Upper lobe of left lung (tissue), 6 donors: ENCODE measurements around the gene SEC61G. TPM values are rescaled to one million over a fixed set of nuclear protein-coding genes. Genes with fewer than 3 reads are reported as not detected.
A peak's percentile ranks its signal among the peaks of the same experiment; 100 is the strongest.

Experiments
- ATAC-seq, 2 donors: fragments of 200-7000 bp; cut with Tn5 transposase; one replicate each; pipeline ENCODE4 v1.9.1; 2022; ENCODE audit warnings: mild to moderate bottlenecking in 2 of 2, moderate library complexity in 2 of 2; ENCODE audit not compliant: low FRiP score in 2 of 2
- DNase-seq, 2 donors: peaks; one replicate each; pipeline ENCODE4 v3.0.0-alpha.2; 2019 to 2020
- H3K27ac ChIP-seq, 4 donors: fragments of 200-600 bp; sonication (generic); one replicate each; pipeline ENCODE4 v1.5.1; 2016 to 2019
- H3K27me3 ChIP-seq, 4 donors: fragments of 200-600 bp; sonication (generic); one replicate each; pipeline ENCODE4 v1.5.1; 2017 to 2019
- H3K36me3 ChIP-seq, 4 donors: fragments of 200-600 bp; sonication (generic); one replicate each; pipeline ENCODE4 v1.5.1; 2016 to 2019
- H3K4me1 ChIP-seq, 4 donors: fragments of 200-600 bp; sonication (generic); one replicate each; pipeline ENCODE4 v1.5.1; 2018 to 2019
- H3K4me3 ChIP-seq, 4 donors: fragments of 200-600 bp; sonication (generic); one replicate each; pipeline ENCODE4 v1.5.1; 2017 to 2019; ENCODE audit warnings: mild to moderate bottlenecking in 2 of 4, moderate library complexity in 1 of 4
- H3K9me3 ChIP-seq, 4 donors: fragments of 200-600 bp; sonication (generic); one replicate each; pipeline ENCODE4 v1.5.1; 2018 to 2019
- CTCF ChIP-seq, 6 experiments: fragments of 450-650 bp in 4 of 6; fragments of 200-600 bp in 2 of 6; sonication (generic) in 2 of 6; IDR thresholded peaks; one replicate each; pipeline ENCODE4 v1.5.1; 2016 to 2019; ENCODE audit warnings: antibody characterized with exemption in 6 of 6
- EP300 ChIP-seq, 4 donors: sonication (generic); formaldehyde crosslinking; IDR thresholded peaks; one replicate each; pipeline ENCODE4 v1.5.1; 2017; ENCODE audit warnings: antibody characterized with exemption in 4 of 4, control low read depth in 2 of 4
- POLR2A ChIP-seq, 4 donors: fragments of 450-650 bp; IDR thresholded peaks; one replicate each; pipeline ENCODE4 v1.5.1; 2016 to 2017; ENCODE audit warnings: antibody characterized with exemption in 4 of 4, mild to moderate bottlenecking in 2 of 4
- POLR2AphosphoS5 ChIP-seq, 2 donors: sonication (generic); formaldehyde crosslinking; IDR thresholded peaks; one replicate each; pipeline ENCODE4 v1.5.1; 2017; ENCODE audit warnings: antibody characterized with exemption in 2 of 2
- WGBS, 2 donors: methylation state at CpG; one replicate each; pipeline ENCODE4 v1.1.5; 2017 to 2018; 5-methylcytosine and 5-hydroxymethylcytosine counted together
- total RNA-seq, 6 donors: library from RNA; depleted of rRNA in 4 of 6; stranded (reverse); fragments of >200 nt in 4 of 6; gene quantifications; one replicate each; pipeline versions ENCODE4 v1.1.0 to v1.2.1, GENCODE V29; 2016 to 2021
- donor health status: DM: no; HTN: no; CAD: no; lungs with moderate emphysema.
- donor health status: DM: no; HTN: yes; CAD: no; lungs with severe emphysema.

Gene SEC61G
- total RNA-seq, 6 donors from 2014 or later: 25.1 to 201 (median 92.5) TPM

- Histone ChIP-seq H3K27me3 (no peaks in the 10 kb centered on the region), H3K4me1 (peaks cover 0 to 7% (median 2%) of the 10 kb centered on the region in 4 donors), H3K36me3 (no peaks in the 10 kb centered on the region), H3K27ac (no peak overlapping the region), H3K4me3 (no peak overlapping the region), H3K9me3 (no peaks in the 10 kb centered on the region)
- 87 to 89% methylated on average over 18 of the region's 18 CpGs for WGBS, 2 donors
- DNase-seq (peak in 1 of 2 donors; percentile 78), ATAC-seq (peak in 1 of 2 donors; percentile 70)
- TF ChIP-seq POLR2A (IDR thresholded peaks at IDR 0.05) (no peak), EP300 (IDR thresholded peaks at IDR 0.05) (no peak), CTCF (IDR thresholded peaks at IDR 0.05) (no peak), POLR2AphosphoS5 (IDR thresholded peaks at IDR 0.05) (no peak)
These were observed 16.1 kb upstream of the SEC61G start for GRCh38 chr7:54774785-54775740.

- H3K4me1 ChIP-seq: peaks cover 0 to 7% (median 2%) of the 10 kb centered on the region in 4 donors
- H3K9me3 ChIP-seq: no peaks in the 10 kb centered on the region
- H3K27me3 ChIP-seq: no peaks in the 10 kb centered on the region
- H3K27ac ChIP-seq: peak overlapping the region in 2 of 4 donors; percentile 51 to 58
- no peaks in the 10 kb centered on the region for H3K36me3 ChIP-seq
- H3K4me3 ChIP-seq: peak overlapping the region in 3 of 4 donors; percentile 17 to 36 (median 25)
- WGBS, 2 donors: 22% methylated on average over 18 of the region's 18 CpGs
- DNase-seq (peak in 1 of 2 donors; percentile 83), ATAC-seq (peak; percentile 93 to 96)
- peak; percentile 74 to 90 (median 78) for TF ChIP-seq CTCF (IDR thresholded peaks at IDR 0.05)
- peak in 1 of 2 donors; percentile 15 for TF ChIP-seq POLR2AphosphoS5 (IDR thresholded peaks at IDR 0.05)
- TF ChIP-seq POLR2A (IDR thresholded peaks at IDR 0.05): no peak
- no peak for TF ChIP-seq EP300 (IDR thresholded peaks at IDR 0.05)
These were observed 14.7 kb upstream of the SEC61G start for GRCh38 chr7:54773472-54774399.

GRCh38 chr7:54769203-54769602 lies 10.2 kb upstream of the SEC61G start:
- Histone ChIP-seq H3K4me3 (no peak overlapping the region), H3K36me3 (no peaks in the 10 kb centered on the region), H3K4me1 (peaks cover 0 to 5% (median 2%) of the 10 kb centered on the region in 4 donors), H3K27me3 (no peaks in the 10 kb centered on the region), H3K9me3 (no peaks in the 10 kb centered on the region), H3K27ac (no peak overlapping the region)
- DNase-seq (no peak), ATAC-seq (no peak)
- TF ChIP-seq EP300 (IDR thresholded peaks at IDR 0.05): no peak
- TF ChIP-seq POLR2A (IDR thresholded peaks at IDR 0.05): no peak
- TF ChIP-seq POLR2AphosphoS5 (IDR thresholded peaks at IDR 0.05): no peak
- no peak for TF ChIP-seq CTCF (IDR thresholded peaks at IDR 0.05)
- WGBS, 2 donors: 84 to 95% methylated on average over 2 of the region's 2 CpGs

- 89 to 94% methylated on average over 9 of the region's 9 CpGs for WGBS, 2 donors
- H3K27me3 ChIP-seq: no peaks in the 10 kb centered on the region
- no peaks in the 10 kb centered on the region for H3K9me3 ChIP-seq
- H3K4me3 ChIP-seq: no peak overlapping the region
- H3K4me1 ChIP-seq: peaks cover 0 to 2% (median 0%) of the 10 kb centered on the region in 4 donors
- no peak overlapping the region for H3K27ac ChIP-seq
- ATAC-seq (no peak), DNase-seq (peak in 1 of 2 donors; percentile 47)
- no peak for TF ChIP-seq POLR2A (IDR thresholded peaks at IDR 0.05)
- TF ChIP-seq CTCF (IDR thresholded peaks at IDR 0.05): no peak
- no peak for TF ChIP-seq EP300 (IDR thresholded peaks at IDR 0.05)
- no peak for TF ChIP-seq POLR2AphosphoS5 (IDR thresholded peaks at IDR 0.05)
- H3K36me3 ChIP-seq: no peaks in the 10 kb centered on the region
These were observed 5.8 kb upstream of the SEC61G start for GRCh38 chr7:54764861-54765260.
